ENCODE data around the gene DDIT3.

Gene DDIT3

DNA sequence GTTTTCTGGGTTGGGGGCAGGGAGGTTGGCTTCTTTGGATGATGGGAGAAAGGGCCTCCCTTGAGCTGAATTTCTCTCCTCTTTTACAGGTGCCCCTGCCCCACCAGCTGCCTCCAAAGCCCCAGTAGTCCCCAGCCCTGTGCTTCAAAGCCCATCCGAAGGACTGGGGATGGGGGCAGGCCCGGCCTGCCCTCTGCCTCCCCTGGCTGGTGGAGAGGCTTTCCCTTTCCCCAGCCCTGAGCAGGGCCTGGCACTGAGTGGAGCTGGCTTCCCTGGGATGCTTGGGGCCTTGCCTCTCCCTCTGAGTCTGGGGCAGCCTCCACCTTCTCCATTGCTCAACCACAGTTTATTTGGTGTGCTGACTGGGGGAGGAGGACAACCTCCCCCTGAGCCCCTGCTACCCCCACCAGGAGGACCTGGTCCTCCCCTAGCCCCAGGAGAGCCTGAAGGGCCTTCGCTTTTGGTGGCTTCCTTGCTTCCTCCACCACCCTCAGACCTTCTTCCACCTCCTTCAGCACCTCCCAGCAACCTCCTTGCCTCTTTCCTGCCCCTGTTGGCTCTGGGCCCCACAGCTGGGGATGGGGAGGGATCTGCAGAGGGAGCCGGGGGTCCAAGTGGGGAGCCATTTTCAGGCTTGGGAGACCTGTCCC lies 6.3 kb upstream of the DDIT3 start:
- no peak overlapping the region for H3K9ac ChIP-seq (ENCODE audit: low read length)
- H3K36me3 ChIP-seq (ENCODE audit: insufficient read depth, low read length) = peaks cover 60% of the 10 kb centered on the region
- TF ChIP-seq, protein P1, sequence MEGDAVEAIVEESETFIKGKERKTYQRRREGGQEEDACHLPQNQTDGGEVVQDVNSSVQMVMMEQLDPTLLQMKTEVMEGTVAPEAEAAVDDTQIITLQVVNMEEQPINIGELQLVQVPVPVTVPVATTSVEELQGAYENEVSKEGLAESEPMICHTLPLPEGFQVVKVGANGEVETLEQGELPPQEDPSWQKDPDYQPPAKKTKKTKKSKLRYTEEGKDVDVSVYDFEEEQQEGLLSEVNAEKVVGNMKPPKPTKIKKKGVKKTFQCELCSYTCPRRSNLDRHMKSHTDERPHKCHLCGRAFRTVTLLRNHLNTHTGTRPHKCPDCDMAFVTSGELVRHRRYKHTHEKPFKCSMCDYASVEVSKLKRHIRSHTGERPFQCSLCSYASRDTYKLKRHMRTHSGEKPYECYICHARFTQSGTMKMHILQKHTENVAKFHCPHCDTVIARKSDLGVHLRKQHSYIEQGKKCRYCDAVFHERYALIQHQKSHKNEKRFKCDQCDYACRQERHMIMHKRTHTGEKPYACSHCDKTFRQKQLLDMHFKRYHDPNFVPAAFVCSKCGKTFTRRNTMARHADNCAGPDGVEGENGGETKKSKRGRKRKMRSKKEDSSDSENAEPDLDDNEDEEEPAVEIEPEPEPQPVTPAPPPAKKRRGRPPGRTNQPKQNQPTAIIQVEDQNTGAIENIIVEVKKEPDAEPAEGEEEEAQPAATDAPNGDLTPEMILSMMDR (IDR thresholded peaks at IDR 0.05; ENCODE audit: low read length) = no peak
- TF ChIP-seq EZH2 (IDR thresholded peaks at IDR 0.05; ENCODE audit: borderline replicate concordance, low read length) = no peak

DNA sequence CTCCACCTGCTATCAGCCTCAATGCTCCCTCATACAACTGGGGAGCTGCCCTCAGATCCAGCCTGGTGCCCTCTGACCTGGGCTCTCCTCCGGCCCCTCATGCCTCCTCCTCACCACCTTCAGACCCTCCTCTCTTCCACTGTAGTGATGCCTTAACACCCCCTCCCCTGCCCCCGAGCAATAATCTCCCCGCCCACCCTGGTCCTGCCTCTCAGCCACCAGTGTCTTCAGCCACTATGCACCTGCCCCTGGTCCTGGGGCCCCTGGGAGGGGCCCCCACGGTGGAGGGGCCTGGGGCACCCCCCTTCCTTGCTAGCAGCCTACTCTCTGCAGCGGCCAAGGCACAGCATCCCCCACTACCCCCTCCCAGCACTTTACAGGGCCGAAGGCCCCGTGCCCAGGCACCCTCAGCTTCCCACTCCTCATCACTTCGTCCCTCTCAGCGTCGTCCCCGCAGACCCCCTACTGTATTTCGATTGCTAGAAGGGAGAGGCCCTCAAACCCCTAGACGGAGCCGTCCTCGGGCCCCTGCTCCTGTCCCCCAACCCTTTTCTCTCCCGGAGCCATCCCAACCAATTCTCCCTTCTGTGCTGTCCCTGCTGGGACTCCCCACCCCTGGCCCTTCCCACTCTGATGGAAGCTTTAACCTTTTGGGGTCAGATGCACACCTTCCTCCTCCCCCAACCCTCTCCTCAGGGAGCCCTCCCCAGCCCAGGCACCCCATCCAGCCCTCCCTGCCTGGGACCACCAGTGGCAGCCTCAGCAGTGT lies 5.5 kb upstream of the DDIT3 start:
- 0 out of 2 replicates have a peak, but pooled peaks cover 7% of the 10 kb centered on the region for H3F3A ChIP-seq (ENCODE audit: insufficient read depth, low read length)
- H3K9me2 ChIP-seq (ENCODE audit: low read depth, low read length) = no peaks in the 10 kb centered on the region
- H3K27ac ChIP-seq (ENCODE audit: low read depth, low read length, poor library complexity, severe bottlenecking) = no peak overlapping the region
- H3K79me2 ChIP-seq (ENCODE audit: insufficient read depth, low read length) = no peaks in the 10 kb centered on the region
- H3K4me3 ChIP-seq (ENCODE audit: low read depth, low read length, poor library complexity, severe bottlenecking) = no peak overlapping the region
- no peaks in the 10 kb centered on the region for H3K9me3 ChIP-seq (ENCODE audit: low read length)
- H4K20me1 ChIP-seq (ENCODE audit: insufficient read depth, low read length) = no peaks in the 10 kb centered on the region
- no peak overlapping the region for H2AFZ ChIP-seq (ENCODE audit: low read length)
- H3K9ac ChIP-seq (ENCODE audit: low read length) = no peak overlapping the region
- no peak for TF ChIP-seq EZH2 (IDR thresholded peaks at IDR 0.05; ENCODE audit: borderline replicate concordance, low read length)
- TF ChIP-seq, protein P1 (IDR thresholded peaks at IDR 0.05; ENCODE audit: low read length) = no peak
- H3K27me3 ChIP-seq (ENCODE audit: insufficient read depth, low read length) = no peaks in the 10 kb centered on the region
- H3K4me2 ChIP-seq (ENCODE audit: low read length) = no peak overlapping the region
- peaks cover 53% of the 10 kb centered on the region for H3K36me3 ChIP-seq (ENCODE audit: insufficient read depth, low read length)
- peaks cover 36% of the 10 kb centered on the region for H3K4me1 ChIP-seq (ENCODE audit: insufficient read depth, low read length, severe bottlenecking)

More for the DNA sequence above, 6.3 kb upstream of the DDIT3 start:
- Histone ChIP-seq H3K9me3 (ENCODE audit: low read length) (no peaks in the 10 kb centered on the region), H3K79me2 (ENCODE audit: insufficient read depth, low read length) (no peaks in the 10 kb centered on the region), H4K20me1 (ENCODE audit: insufficient read depth, low read length) (no peaks in the 10 kb centered on the region), H3K9me2 (ENCODE audit: low read depth, low read length) (no peaks in the 10 kb centered on the region), H3K27ac (ENCODE audit: low read depth, low read length, poor library complexity, severe bottlenecking) (no peak overlapping the region), H3F3A (ENCODE audit: insufficient read depth, low read length) (0 out of 2 replicates have a peak, but pooled peaks cover 7% of the 10 kb centered on the region), H3K4me2 (ENCODE audit: low read length) (no peak overlapping the region), H3K27me3 (ENCODE audit: insufficient read depth, low read length) (no peaks in the 10 kb centered on the region), H3K4me1 (ENCODE audit: insufficient read depth, low read length, severe bottlenecking) (peaks cover 27% of the 10 kb centered on the region), H2AFZ (ENCODE audit: low read length) (no peak overlapping the region), H3K4me3 (ENCODE audit: low read depth, low read length, poor library complexity, severe bottlenecking) (no peak overlapping the region)

GRCh38 chr12:57524814-57525614 lies 4.7 kb upstream of the DDIT3 start:
- no peaks in the 10 kb centered on the region for H3K27me3 ChIP-seq (ENCODE audit: insufficient read depth, low read length)
- H3K4me1 ChIP-seq (ENCODE audit: insufficient read depth, low read length, severe bottlenecking) = peaks cover 37% of the 10 kb centered on the region
- H3K9me2 ChIP-seq (ENCODE audit: low read depth, low read length) = no peaks in the 10 kb centered on the region
- H3K36me3 ChIP-seq (ENCODE audit: insufficient read depth, low read length) = peaks cover 45% of the 10 kb centered on the region
- H4K20me1 ChIP-seq (ENCODE audit: insufficient read depth, low read length) = no peaks in the 10 kb centered on the region
- H3K4me3 ChIP-seq (ENCODE audit: low read depth, low read length, poor library complexity, severe bottlenecking) = peak overlapping the region; percentile 75
- 0 out of 2 replicates have a peak, but pooled peaks cover 7% of the 10 kb centered on the region for H3F3A ChIP-seq (ENCODE audit: insufficient read depth, low read length)
- no peak for TF ChIP-seq EZH2 (IDR thresholded peaks at IDR 0.05; ENCODE audit: borderline replicate concordance, low read length)
- TF ChIP-seq, protein P1 (IDR thresholded peaks at IDR 0.05; ENCODE audit: low read length) = no peak
- no peaks in the 10 kb centered on the region for H3K79me2 ChIP-seq (ENCODE audit: insufficient read depth, low read length)
- H3K27ac ChIP-seq (ENCODE audit: low read depth, low read length, poor library complexity, severe bottlenecking) = peak overlapping the region; percentile 85
- H3K4me2 ChIP-seq (ENCODE audit: low read length) = peak overlapping the region; percentile 93
- H2AFZ ChIP-seq (ENCODE audit: low read length) = no peak overlapping the region
- peak overlapping the region; percentile 38; the same call in 1 of the 2 replicates for H3K9ac ChIP-seq (ENCODE audit: low read length)
- no peaks in the 10 kb centered on the region for H3K9me3 ChIP-seq (ENCODE audit: low read length)
